Smooth muscle cell (in vitro differentiated cells): ENCODE results near the gene WDR31. TPM values are rescaled to one million over a fixed set of nuclear protein-coding genes. Genes with fewer than 3 reads are reported as not detected.
A peak's percentile ranks its signal among the peaks of the same experiment; 100 is the strongest.

Experiments
- DNase-seq: peaks from one replicate; lab custom pipeline; 2025; ENCODE audit not compliant: unreplicated experiment; lab: John Stamatoyannopoulos, UW
- H2AFZ ChIP-seq: fragments of 200-600 bp; sonication (generic); 2 replicates; pipeline ENCODE4 v1.6.0; 2016; ENCODE audit warnings: antibody characterized with exemption, low read depth, mild to moderate bottlenecking
- H3F3A ChIP-seq: fragments of 200-600 bp; sonication (generic); 2 replicates; pipeline ENCODE4 v1.6.0; 2017; ENCODE audit warnings: antibody characterized with exemption, low read depth
- H3K27ac ChIP-seq: fragments of 200-600 bp; sonication (generic); 2 replicates; pipeline ENCODE4 v1.5.1; 2016; ENCODE audit warnings: low read depth, mild to moderate bottlenecking
- H3K27me3 ChIP-seq: fragments of 200-600 bp; sonication (generic); 2 replicates; pipeline ENCODE4 v1.6.1; 2016; ENCODE audit warnings: low read depth, mild to moderate bottlenecking
- H3K36me3 ChIP-seq: fragments of 200-600 bp; sonication (generic); 2 replicates; pipeline ENCODE4 v1.5.1; 2016; ENCODE audit warnings: low read depth
- H3K4me1 ChIP-seq: fragments of 200-600 bp; sonication (generic); 2 replicates; pipeline ENCODE4 v1.5.1; 2016; ENCODE audit warnings: low read depth
- H3K4me2 ChIP-seq: fragments of 200-600 bp; sonication (generic); 2 replicates; pipeline ENCODE4 v1.6.0; 2016; ENCODE audit warnings: mild to moderate bottlenecking
- H3K4me3 ChIP-seq: fragments of 200-600 bp; sonication (generic); 2 replicates; pipeline ENCODE4 v1.5.1; 2016; ENCODE audit warnings: mild to moderate bottlenecking
- H3K79me2 ChIP-seq: fragments of 200-600 bp; sonication (generic); 2 replicates; pipeline ENCODE4 v1.6.0; 2016; ENCODE audit warnings: low read depth, mild to moderate bottlenecking
- H3K9ac ChIP-seq: fragments of 200-600 bp; sonication (generic); 2 replicates; pipeline ENCODE4 v1.6.0; 2016; ENCODE audit warnings: low read depth
- H3K9me3 ChIP-seq: fragments of 200-600 bp; sonication (generic); replicated peaks from 2 replicates; pipeline ENCODE4 v1.5.1; 2016; ENCODE audit warnings: low read depth
- H4K20me1 ChIP-seq: fragments of 200-600 bp; sonication (generic); 2 replicates; pipeline ENCODE4 v1.6.0; 2016; ENCODE audit warnings: low read depth
- CTCF ChIP-seq: fragments of 200-600 bp; sonication (generic); IDR thresholded peaks from 2 replicates; pipeline ENCODE4 v1.5.1; 2017; ENCODE audit warnings: borderline replicate concordance, mild to moderate bottlenecking, antibody characterized with exemption; ENCODE audit not compliant: insufficient read depth, poor library complexity, severe bottlenecking
- WGBS: methylation state at CpG from one replicate; pipeline ENCODE4 v1.1.7; 2016; ENCODE audit warnings: low lambda C conversion rate; 5-methylcytosine and 5-hydroxymethylcytosine counted together
- polyA plus RNA-seq: library from polyadenylated mRNA; unstranded; fragments of >200 nt; fragmentation: Nextera tagmentation; extraction: Ambion mirVana; gene quantifications from 2 replicates; pipeline ENCODE4 v1.2.1, GENCODE V29; 2016
- total RNA-seq: library from RNA; depleted of rRNA; stranded (reverse); fragments of >200 nt; gene quantifications from 2 replicates; pipeline ENCODE4 v1.2.3, GENCODE V29; 2014

The WDR31 gene
- total and polyA plus RNA-seq, 2 experiments from 2014 or later: 1.6 to 2.7 TPM

GRCh38 chr9:113350937-113351336 lies 10.9 kb upstream of the WDR31 start:
- Histone ChIP-seq H3K9me3 (no peaks in the 10 kb centered on the region), H3K4me3 (no peak overlapping the region), H3K27me3 (peaks cover 35% of the 10 kb centered on the region), H3F3A (no peaks in the 10 kb centered on the region), H3K4me2 (no peak overlapping the region), H3K36me3 (no peaks in the 10 kb centered on the region), H4K20me1 (no peaks in the 10 kb centered on the region), H3K27ac (no peak overlapping the region), H2AFZ (no peak overlapping the region), H3K79me2 (no peaks in the 10 kb centered on the region), H3K9ac (no peak overlapping the region), H3K4me1 (no peaks in the 10 kb centered on the region)
- no peak for DNase-seq
- no peak for TF ChIP-seq CTCF
- 65% methylated on average over 6 of the region's 6 CpGs for WGBS

GRCh38 chr9:113350107-113350661 lies 10.1 kb upstream of the WDR31 start:
- TF ChIP-seq CTCF: no peak
- H3K27me3 ChIP-seq: peaks cover 35% of the 10 kb centered on the region
- 32% methylated on average over 14 of the region's 14 CpGs for WGBS

GRCh38 chr9:113349445-113350094 lies 9.5 kb upstream of the WDR31 start, which contains the start of gene BSPRY:
BSPRY (plus strand) TSS chr9:113349541; CDS start chr9:113349580, 39 bp downstream.
- Histone ChIP-seq H2AFZ (peak within 1 kb of the TSS; percentile 54), H3K27ac (no peak within 1 kb of the TSS), H3K27me3 (peaks cover 35% of the 10 kb centered on the region), H3K79me2 (no peaks in the 10 kb centered on the region), H3K4me2 (peak within 1 kb of the TSS; percentile 86), H3F3A (peaks cover 5% of the 10 kb centered on the region), H3K9me3 (no peaks in the 10 kb centered on the region), H3K4me3 (peak within 1 kb of the TSS; percentile 49), H3K9ac (no peak within 1 kb of the TSS), H4K20me1 (no peaks in the 10 kb centered on the region), H3K4me1 (no peaks in the 10 kb centered on the region), H3K36me3 (no peaks in the 10 kb centered on the region)
- 3% methylated on average over 34 of the region's 71 CpGs for WGBS
- no peak for TF ChIP-seq CTCF
- no peak for DNase-seq

More at GRCh38 chr9:113350107-113350661, 10.1 kb upstream of the WDR31 start:
- H3K9me3 ChIP-seq: no peaks in the 10 kb centered on the region
- H3K9ac ChIP-seq: no peak overlapping the region
- peaks cover 5% of the 10 kb centered on the region for H3F3A ChIP-seq
- H3K4me3 ChIP-seq: peak overlapping the region; percentile 49
- peak overlapping the region; percentile 86 for H3K4me2 ChIP-seq
- DNase-seq: no peak
- no peaks in the 10 kb centered on the region for H4K20me1 ChIP-seq
- no peaks in the 10 kb centered on the region for H3K79me2 ChIP-seq
- H3K4me1 ChIP-seq: no peaks in the 10 kb centered on the region
- no peaks in the 10 kb centered on the region for H3K36me3 ChIP-seq
- no peak overlapping the region for H2AFZ ChIP-seq
- H3K27ac ChIP-seq: no peak overlapping the region
